Smooth muscle cell (in vitro differentiated cells): Measurements from ENCODE around the gene ATP5PO. TPM values are rescaled to one million over a fixed set of nuclear protein-coding genes. Genes with fewer than 3 reads are reported as not detected.

Source experiments
- DNase-seq: peaks from one replicate; lab custom pipeline; 2025; ENCODE audit not compliant: unreplicated experiment; lab: John Stamatoyannopoulos, UW
- H2AFZ ChIP-seq: fragments of 200-600 bp; sonication (generic); 2 replicates; pipeline ENCODE4 v1.6.0; 2016; ENCODE audit warnings: antibody characterized with exemption, low read depth, mild to moderate bottlenecking
- H3F3A ChIP-seq: fragments of 200-600 bp; sonication (generic); 2 replicates; pipeline ENCODE4 v1.6.0; 2017; ENCODE audit warnings: antibody characterized with exemption, low read depth
- H3K27ac ChIP-seq: fragments of 200-600 bp; sonication (generic); 2 replicates; pipeline ENCODE4 v1.5.1; 2016; ENCODE audit warnings: low read depth, mild to moderate bottlenecking
- H3K27me3 ChIP-seq: fragments of 200-600 bp; sonication (generic); 2 replicates; pipeline ENCODE4 v1.6.1; 2016; ENCODE audit warnings: low read depth, mild to moderate bottlenecking
- H3K36me3 ChIP-seq: fragments of 200-600 bp; sonication (generic); 2 replicates; pipeline ENCODE4 v1.5.1; 2016; ENCODE audit warnings: low read depth
- H3K4me1 ChIP-seq: fragments of 200-600 bp; sonication (generic); 2 replicates; pipeline ENCODE4 v1.5.1; 2016; ENCODE audit warnings: low read depth
- H3K4me2 ChIP-seq: fragments of 200-600 bp; sonication (generic); 2 replicates; pipeline ENCODE4 v1.6.0; 2016; ENCODE audit warnings: mild to moderate bottlenecking
- H3K4me3 ChIP-seq: fragments of 200-600 bp; sonication (generic); 2 replicates; pipeline ENCODE4 v1.5.1; 2016; ENCODE audit warnings: mild to moderate bottlenecking
- H3K79me2 ChIP-seq: fragments of 200-600 bp; sonication (generic); 2 replicates; pipeline ENCODE4 v1.6.0; 2016; ENCODE audit warnings: low read depth, mild to moderate bottlenecking
- H3K9ac ChIP-seq: fragments of 200-600 bp; sonication (generic); 2 replicates; pipeline ENCODE4 v1.6.0; 2016; ENCODE audit warnings: low read depth
- H3K9me3 ChIP-seq: fragments of 200-600 bp; sonication (generic); replicated peaks from 2 replicates; pipeline ENCODE4 v1.5.1; 2016; ENCODE audit warnings: low read depth
- H4K20me1 ChIP-seq: fragments of 200-600 bp; sonication (generic); 2 replicates; pipeline ENCODE4 v1.6.0; 2016; ENCODE audit warnings: low read depth
- WGBS: methylation state at CpG from one replicate; pipeline ENCODE4 v1.1.7; 2016; ENCODE audit warnings: low lambda C conversion rate; 5-methylcytosine and 5-hydroxymethylcytosine counted together
- polyA plus RNA-seq: library from polyadenylated mRNA; unstranded; fragments of >200 nt; fragmentation: Nextera tagmentation; extraction: Ambion mirVana; gene quantifications from 2 replicates; pipeline ENCODE4 v1.2.1, GENCODE V29; 2016
- total RNA-seq: library from RNA; depleted of rRNA; stranded (reverse); fragments of >200 nt; gene quantifications from 2 replicates; pipeline ENCODE4 v1.2.3, GENCODE V29; 2014
- TF ChIP-seq, protein P1 (sequence below): fragments of 200-600 bp; sonication (generic); IDR thresholded peaks from 2 replicates; pipeline ENCODE4 v1.5.1; 2017; ENCODE audit warnings: borderline replicate concordance, mild to moderate bottlenecking, antibody characterized with exemption; ENCODE audit not compliant: insufficient read depth, poor library complexity, severe bottlenecking

The ATP5PO gene
- total and polyA plus RNA-seq, 2 experiments from 2014 or later, result 226 to 363 TPM

DNA sequence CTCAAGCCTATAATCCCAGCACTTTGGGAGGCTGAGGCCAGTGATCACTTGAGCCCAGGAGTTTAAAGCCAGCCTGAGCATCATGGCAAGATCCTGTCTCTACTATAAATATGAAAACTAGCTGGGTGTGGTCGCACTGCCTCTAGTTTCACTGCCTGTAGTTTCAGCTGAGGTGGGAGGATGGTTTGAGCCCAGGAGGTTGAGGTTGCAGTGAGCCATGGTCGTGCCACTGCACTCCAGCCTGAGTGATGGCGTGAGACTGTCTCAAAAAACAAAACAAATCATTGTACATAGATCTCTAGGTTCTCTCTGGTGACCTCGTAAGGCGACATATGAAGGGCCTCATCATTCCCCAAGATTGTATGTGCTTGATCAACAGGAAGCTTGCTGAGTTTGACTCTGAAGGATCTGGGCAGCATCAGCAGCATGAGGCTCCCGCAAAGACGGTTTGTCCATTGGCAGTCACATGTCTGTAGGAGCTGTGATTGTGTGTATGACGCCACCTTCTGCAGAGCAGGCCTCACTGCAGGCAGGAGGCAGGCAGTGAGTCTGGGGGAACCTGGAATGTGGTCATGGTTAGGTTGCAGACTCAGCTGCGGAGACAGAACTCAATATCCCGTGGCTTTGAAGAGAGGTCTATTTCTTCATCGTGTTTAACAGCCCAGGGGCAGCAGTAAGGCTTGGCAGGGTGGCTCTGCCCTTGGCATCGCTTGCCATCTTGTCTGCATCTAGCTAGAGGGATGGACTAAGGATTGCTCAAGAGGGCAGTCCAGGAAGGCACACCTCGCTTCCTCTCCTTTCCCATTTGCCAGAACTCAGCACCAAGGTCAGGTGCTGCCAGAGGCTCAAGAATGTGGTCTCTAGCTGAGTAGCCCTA is 14.0 kb downstream of the ATP5PO start:
- no peak overlapping the region for H2AFZ ChIP-seq
- H3K27me3 ChIP-seq, result no peaks in the 10 kb centered on the region
- peaks cover 9% of the 10 kb centered on the region for H3K36me3 ChIP-seq
- no peaks in the 10 kb centered on the region for H4K20me1 ChIP-seq
- no peak overlapping the region for H3K4me3 ChIP-seq
- H3K9ac ChIP-seq, result no peak overlapping the region
- no peaks in the 10 kb centered on the region for H3K79me2 ChIP-seq
- no peak overlapping the region for H3K27ac ChIP-seq
- TF ChIP-seq, protein P1, sequence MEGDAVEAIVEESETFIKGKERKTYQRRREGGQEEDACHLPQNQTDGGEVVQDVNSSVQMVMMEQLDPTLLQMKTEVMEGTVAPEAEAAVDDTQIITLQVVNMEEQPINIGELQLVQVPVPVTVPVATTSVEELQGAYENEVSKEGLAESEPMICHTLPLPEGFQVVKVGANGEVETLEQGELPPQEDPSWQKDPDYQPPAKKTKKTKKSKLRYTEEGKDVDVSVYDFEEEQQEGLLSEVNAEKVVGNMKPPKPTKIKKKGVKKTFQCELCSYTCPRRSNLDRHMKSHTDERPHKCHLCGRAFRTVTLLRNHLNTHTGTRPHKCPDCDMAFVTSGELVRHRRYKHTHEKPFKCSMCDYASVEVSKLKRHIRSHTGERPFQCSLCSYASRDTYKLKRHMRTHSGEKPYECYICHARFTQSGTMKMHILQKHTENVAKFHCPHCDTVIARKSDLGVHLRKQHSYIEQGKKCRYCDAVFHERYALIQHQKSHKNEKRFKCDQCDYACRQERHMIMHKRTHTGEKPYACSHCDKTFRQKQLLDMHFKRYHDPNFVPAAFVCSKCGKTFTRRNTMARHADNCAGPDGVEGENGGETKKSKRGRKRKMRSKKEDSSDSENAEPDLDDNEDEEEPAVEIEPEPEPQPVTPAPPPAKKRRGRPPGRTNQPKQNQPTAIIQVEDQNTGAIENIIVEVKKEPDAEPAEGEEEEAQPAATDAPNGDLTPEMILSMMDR, result peak; percentile 53
- DNase-seq, result no peak
- no peaks in the 10 kb centered on the region for H3K9me3 ChIP-seq
- H3F3A ChIP-seq, result peaks cover 14% of the 10 kb centered on the region
- H3K4me1 ChIP-seq, result no peaks in the 10 kb centered on the region
- no peak overlapping the region for H3K4me2 ChIP-seq
- WGBS, result 65% methylated on average over 13 of the region's 13 CpGs

DNA sequence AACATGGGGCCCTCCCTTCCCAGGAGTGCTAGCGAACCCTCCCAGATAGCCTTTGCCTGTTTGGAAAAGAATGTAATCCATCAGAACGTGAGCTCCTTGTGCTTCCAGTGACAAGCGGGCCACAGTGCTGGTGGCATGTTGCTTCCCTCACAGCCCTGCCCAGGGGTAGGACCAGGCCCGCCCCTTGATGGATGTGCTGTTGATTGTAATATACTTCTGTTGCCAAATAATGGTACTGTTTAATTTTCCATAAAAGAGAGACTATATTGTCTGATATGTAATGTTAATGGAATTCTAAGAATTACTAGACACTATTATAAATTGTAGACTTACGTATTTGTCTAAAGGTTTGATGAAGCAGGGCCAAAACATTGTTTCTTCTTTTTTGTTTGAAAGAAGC is 16.4 kb downstream of the ATP5PO start:
- Histone ChIP-seq H3K4me3 (no peak overlapping the region), H4K20me1 (no peaks in the 10 kb centered on the region), H3K27me3 (no peaks in the 10 kb centered on the region), H3K4me2 (no peak overlapping the region), H3K4me1 (peaks cover 8% of the 10 kb centered on the region), H3F3A (peaks cover 14% of the 10 kb centered on the region), H3K9me3 (no peaks in the 10 kb centered on the region), H2AFZ (no peak overlapping the region), H3K36me3 (no peaks in the 10 kb centered on the region), H3K9ac (no peak overlapping the region), H3K27ac (no peak overlapping the region), H3K79me2 (no peaks in the 10 kb centered on the region)
- no peak for DNase-seq
- TF ChIP-seq, protein P1, result no peak
- WGBS, result 88% methylated on average over 5 of the region's 5 CpGs

DNA sequence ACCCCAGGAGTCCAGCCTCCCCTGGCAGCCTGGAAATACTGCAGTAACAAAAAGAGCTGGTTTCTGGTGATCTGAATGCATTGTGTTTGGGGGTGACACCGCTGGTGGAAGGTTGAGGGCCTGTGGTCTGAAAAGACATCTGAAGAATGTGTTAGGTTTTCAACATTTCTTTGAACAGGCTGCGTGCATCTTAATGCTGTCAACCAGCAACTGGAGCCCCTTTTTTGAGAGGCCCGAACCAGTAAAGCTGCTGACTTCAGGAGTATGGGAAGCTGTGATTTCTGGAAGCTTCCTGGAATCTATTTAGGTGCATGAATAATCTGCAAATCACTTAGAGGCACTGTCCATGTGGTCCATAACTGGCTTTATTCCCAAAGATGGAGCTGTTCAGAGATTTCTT is 17.0 kb downstream of the ATP5PO start:
- Histone ChIP-seq H3K9me3 (no peaks in the 10 kb centered on the region), H3K9ac (no peak overlapping the region), H3K36me3 (no peaks in the 10 kb centered on the region), H3K27ac (no peak overlapping the region), H3K4me2 (no peak overlapping the region), H2AFZ (no peak overlapping the region), H3K79me2 (no peaks in the 10 kb centered on the region), H3K27me3 (no peaks in the 10 kb centered on the region), H3K4me1 (peaks cover 13% of the 10 kb centered on the region), H4K20me1 (no peaks in the 10 kb centered on the region), H3F3A (peaks cover 13% of the 10 kb centered on the region), H3K4me3 (no peak overlapping the region)
- DNase-seq, result no peak
- TF ChIP-seq, protein P1, result no peak
- WGBS, result 69% methylated on average over 3 of the region's 3 CpGs
